CD14-positive monocyte (primary cell): ENCODE data around the gene BCL10. TPM values are rescaled to one million over a fixed set of nuclear protein-coding genes. Genes with fewer than 3 reads are reported as not detected.

Source experiments
- DNase-seq, 3 donors: peaks; one replicate each; pipeline ENCODE4 v3.0.0-alpha.2; 2011 to 2022
- H2AFZ ChIP-seq: 2 replicates; pipeline ENCODE4 v1.6.0; 2012; ENCODE audit warnings: mild to moderate bottlenecking, low read depth, low read length, inconsistent platforms; ENCODE audit not compliant: insufficient read depth, poor library complexity, severe bottlenecking
- H3K27ac ChIP-seq, 2 donors: 1 replicate in 1 of 2; 2 replicates in 1 of 2; pipeline ENCODE4 v1.5.1; 2012 to 2013; ENCODE audit warnings: low read length in 2 of 2, control low read depth in 1 of 2, inconsistent platforms in 1 of 2, low read depth in 1 of 2, mild to moderate bottlenecking in 1 of 2
- H3K27me3 ChIP-seq, 2 donors: one replicate each; pipeline versions ENCODE4 v1.6.0 to v1.6.1; 2011 to 2013; ENCODE audit warnings: low read length in 2 of 2; ENCODE audit not compliant: control insufficient read depth in 2 of 2, insufficient read depth in 2 of 2
- H3K36me3 ChIP-seq, 2 donors: replicated peaks in 1 of 2; 1 replicate in 1 of 2; 2 replicates in 1 of 2; pipeline versions ENCODE4 v1.5.1 to v1.6.1; 2012 to 2013; ENCODE audit warnings: low read length in 2 of 2, control low read depth in 1 of 2, inconsistent platforms in 1 of 2, mild to moderate bottlenecking in 1 of 2; ENCODE audit not compliant: insufficient read depth in 2 of 2, control insufficient read depth in 1 of 2
- H3K4me1 ChIP-seq, 2 donors: 1 replicate in 1 of 2; 2 replicates in 1 of 2; pipeline versions ENCODE4 v1.5.1 to v1.6.1; 2012 to 2013; ENCODE audit warnings: low read length in 2 of 2, control low read depth in 1 of 2, inconsistent platforms in 1 of 2, mild to moderate bottlenecking in 1 of 2, moderate library complexity in 1 of 2; ENCODE audit not compliant: insufficient read depth in 2 of 2, control insufficient read depth in 1 of 2
- H3K4me2 ChIP-seq: replicated peaks from 2 replicates; pipeline ENCODE3; 2012; ENCODE audit warnings: low read length, moderate library complexity, mild to moderate bottlenecking; ENCODE audit not compliant: poor library complexity, severe bottlenecking; ENCODE audit errors: extremely low read depth
- H3K4me3 ChIP-seq, 3 experiments: fragments of 200-600 bp in 1 of 3; sonication (generic) in 1 of 3; replicated peaks in 1 of 3; 1 replicate in 2 of 3; 2 replicates in 1 of 3; pipeline ENCODE4 v1.5.1; 2011 to 2013; ENCODE audit warnings: low read length in 3 of 3, mild to moderate bottlenecking in 3 of 3, control low read depth in 2 of 3, low read depth in 2 of 3, inconsistent platforms in 1 of 3, moderate library complexity in 1 of 3
- H3K79me2 ChIP-seq: 2 replicates; pipeline ENCODE4 v1.6.0; 2012; ENCODE audit warnings: mild to moderate bottlenecking, control low read depth, inconsistent platforms, low read length, moderate library complexity; ENCODE audit not compliant: insufficient read depth
- H3K9ac ChIP-seq: 2 replicates; pipeline ENCODE4 v1.6.0; 2017; ENCODE audit warnings: low read length, mild to moderate bottlenecking; ENCODE audit not compliant: insufficient read depth, poor library complexity, severe bottlenecking
- H3K9me3 ChIP-seq, 2 donors: replicated peaks in 1 of 2; 1 replicate in 1 of 2; 2 replicates in 1 of 2; pipeline versions ENCODE4 v1.5.1 to v1.6.1; 2012 to 2013; ENCODE audit warnings: low read length in 2 of 2, control low read depth in 1 of 2; ENCODE audit not compliant: control insufficient read depth in 1 of 2, insufficient read depth in 1 of 2
- H4K20me1 ChIP-seq: 2 replicates; pipeline ENCODE4 v1.6.0; 2012; ENCODE audit warnings: mild to moderate bottlenecking, low read length, control low read depth, moderate library complexity; ENCODE audit not compliant: insufficient read depth
- H3K27ac Mint-ChIP-seq, 7 donors: one replicate each; pipeline ENCODE4 v1.8.0; 2020; ENCODE audit warnings: mild to moderate bottlenecking in 7 of 7, mixed read lengths in 7 of 7, moderate library complexity in 6 of 7, inconsistent platforms in 2 of 7
- H3K27me3 Mint-ChIP-seq, 3 donors: one replicate each; pipeline ENCODE4 v1.8.0; 2021 to 2022; ENCODE audit warnings: low read depth in 3 of 3, mild to moderate bottlenecking in 3 of 3, mixed read lengths in 3 of 3, moderate library complexity in 3 of 3, inconsistent platforms in 1 of 3
- H3K36me3 Mint-ChIP-seq, 2 donors: one replicate each; pipeline ENCODE4 v1.8.0; 2020; ENCODE audit warnings: mixed read lengths in 2 of 2, inconsistent platforms in 1 of 2, mild to moderate bottlenecking in 1 of 2
- H3K4me1 Mint-ChIP-seq: one replicate; pipeline ENCODE4 v1.8.0; 2020; ENCODE audit warnings: mild to moderate bottlenecking, mixed read lengths
- H3K4me3 Mint-ChIP-seq, 2 donors: one replicate each; pipeline ENCODE4 v1.8.0; 2020; ENCODE audit warnings: mild to moderate bottlenecking in 2 of 2, mixed read lengths in 2 of 2, moderate library complexity in 1 of 2
- H3K9me3 Mint-ChIP-seq, 7 donors: one replicate each; pipeline ENCODE4 v1.8.0; 2020 to 2022; ENCODE audit warnings: mixed read lengths in 7 of 7, mild to moderate bottlenecking in 6 of 7, moderate library complexity in 6 of 7, inconsistent platforms in 2 of 7
- WGBS: methylation state at CpG from one replicate; pipeline ENCODE4 v1.1.5; 2013; ENCODE audit warnings: missing lambda C conversion rate; ENCODE audit not compliant: insufficient coverage; 5-methylcytosine and 5-hydroxymethylcytosine counted together
- intact Hi-C, 2 donors: fragments of 100-400 bp; cut with micrococcal nuclease; formaldehyde crosslinking; loops; one replicate each; pipeline versions ENCODE4 v1.15.0 to v1.15.1; 2023
- polyA plus RNA-seq, 3 donors: library from polyadenylated mRNA; depleted of rRNA in 1 of 3; unstranded in 2 of 3; stranded (reverse) in 1 of 3; fragments of 300-500 nt in 2 of 3; fragments of >200 nt in 1 of 3; fragmentation: Illumina TruSeq in 2 of 3; gene quantifications; 1 replicate in 2 of 3; 2 replicates in 1 of 3; pipeline ENCODE4 v1.2.3, GENCODE V29; 2012 to 2021
- TF ChIP-seq, protein P1 (sequence below): fragments of 200-600 bp; IDR thresholded peaks from one replicate; pipeline ENCODE4 v1.8.0; 2022; ENCODE audit warnings: antibody characterized with exemption, mild to moderate bottlenecking

The BCL10 gene
- polyA plus RNA-seq, 3 donors = 22.7 to 27.9 (median 26.9) TPM

DNA sequence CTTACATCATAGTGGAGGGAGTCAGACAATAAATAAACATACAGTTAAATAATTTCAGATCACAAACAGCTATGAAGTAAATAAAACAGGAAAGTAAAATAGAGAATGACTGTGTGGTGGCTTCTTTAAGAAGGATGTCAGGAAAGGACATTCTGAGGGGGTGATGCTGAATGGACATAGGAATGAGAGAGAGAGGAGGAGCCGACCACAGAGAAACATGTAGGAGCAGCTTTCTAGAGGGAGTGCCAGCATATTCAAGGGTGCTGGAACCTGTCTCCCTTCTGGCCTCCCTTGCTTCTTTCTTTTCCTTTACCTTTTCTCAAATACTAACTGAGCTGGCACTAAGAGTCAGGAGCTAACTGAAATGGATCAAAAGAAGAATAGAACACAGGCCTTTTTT, 20.5 kb upstream of the BCL10 start:
- Mint-ChIP-seq H3K27ac (no peak overlapping the region), H3K4me1 (no peaks in the 10 kb centered on the region), H3K4me3 (no peak overlapping the region), H3K9me3 (peaks cover 0 to 4% (median 0%) of the 10 kb centered on the region in 7 donors), H3K36me3 (no peaks in the 10 kb centered on the region), H3K27me3 (peaks cover 0 to 4% (median 2%) of the 10 kb centered on the region in 3 donors)
- Histone ChIP-seq H3K9ac (no peak overlapping the region), H3K79me2 (no peaks in the 10 kb centered on the region), H3K9me3 (no peaks in the 10 kb centered on the region), H3K27ac (no peak overlapping the region), H3K4me2 (no peak overlapping the region), H2AFZ (no peak overlapping the region), H3K27me3 (no peaks in the 10 kb centered on the region), H3K4me3 (no peak overlapping the region), H4K20me1 (no peaks in the 10 kb centered on the region), H3K4me1 (no peaks in the 10 kb centered on the region), H3K36me3 (no peaks in the 10 kb centered on the region)
- no CpG with 5 or more reads among the region's 1 CpG for WGBS
- TF ChIP-seq, protein P1, sequence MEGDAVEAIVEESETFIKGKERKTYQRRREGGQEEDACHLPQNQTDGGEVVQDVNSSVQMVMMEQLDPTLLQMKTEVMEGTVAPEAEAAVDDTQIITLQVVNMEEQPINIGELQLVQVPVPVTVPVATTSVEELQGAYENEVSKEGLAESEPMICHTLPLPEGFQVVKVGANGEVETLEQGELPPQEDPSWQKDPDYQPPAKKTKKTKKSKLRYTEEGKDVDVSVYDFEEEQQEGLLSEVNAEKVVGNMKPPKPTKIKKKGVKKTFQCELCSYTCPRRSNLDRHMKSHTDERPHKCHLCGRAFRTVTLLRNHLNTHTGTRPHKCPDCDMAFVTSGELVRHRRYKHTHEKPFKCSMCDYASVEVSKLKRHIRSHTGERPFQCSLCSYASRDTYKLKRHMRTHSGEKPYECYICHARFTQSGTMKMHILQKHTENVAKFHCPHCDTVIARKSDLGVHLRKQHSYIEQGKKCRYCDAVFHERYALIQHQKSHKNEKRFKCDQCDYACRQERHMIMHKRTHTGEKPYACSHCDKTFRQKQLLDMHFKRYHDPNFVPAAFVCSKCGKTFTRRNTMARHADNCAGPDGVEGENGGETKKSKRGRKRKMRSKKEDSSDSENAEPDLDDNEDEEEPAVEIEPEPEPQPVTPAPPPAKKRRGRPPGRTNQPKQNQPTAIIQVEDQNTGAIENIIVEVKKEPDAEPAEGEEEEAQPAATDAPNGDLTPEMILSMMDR = no peak
- intact Hi-C loops = no loop called here
- no peak for DNase-seq

DNA sequence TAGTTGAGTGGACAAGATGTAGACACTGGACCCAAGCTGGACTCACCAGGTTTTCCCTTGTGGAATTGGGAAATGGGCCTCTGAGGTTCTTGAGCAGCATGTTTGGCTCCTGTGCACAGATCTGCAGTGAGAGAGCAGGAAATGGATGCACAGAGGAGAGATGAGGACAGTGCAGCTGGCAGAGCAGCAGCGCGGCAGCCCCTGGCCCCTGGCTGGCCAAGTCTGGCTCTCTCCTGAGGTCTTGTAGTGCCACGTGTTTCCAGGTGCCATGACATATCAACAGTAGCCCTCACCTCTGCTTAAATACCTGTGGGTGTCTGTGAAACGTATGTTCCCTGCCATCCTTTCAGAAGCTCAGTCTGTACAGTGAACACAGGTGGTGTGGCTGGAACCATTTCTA, 19.2 kb upstream of the BCL10 start:
- no peaks in the 10 kb centered on the region for H3K27me3 ChIP-seq
- Mint-ChIP-seq H3K4me1 (no peaks in the 10 kb centered on the region), H3K27ac (no peak overlapping the region), H3K27me3 (peaks cover 0 to 4% (median 2%) of the 10 kb centered on the region in 3 donors), H3K9me3 (peaks cover 0 to 4% (median 0%) of the 10 kb centered on the region in 7 donors), H3K4me3 (no peak overlapping the region), H3K36me3 (no peaks in the 10 kb centered on the region)
- H4K20me1 ChIP-seq = no peaks in the 10 kb centered on the region
- no peaks in the 10 kb centered on the region for H3K4me1 ChIP-seq
- no peak for DNase-seq
- TF ChIP-seq, protein P1 = no peak
- no peak overlapping the region for H3K9ac ChIP-seq
- intact Hi-C loops = no loop called here
- WGBS = 100% methylated on average over 4 of the region's 4 CpGs
- no peak overlapping the region for H2AFZ ChIP-seq
- H3K9me3 ChIP-seq = no peaks in the 10 kb centered on the region
- no peak overlapping the region for H3K4me2 ChIP-seq
- no peak overlapping the region for H3K4me3 ChIP-seq
- H3K36me3 ChIP-seq = no peaks in the 10 kb centered on the region
- H3K79me2 ChIP-seq = no peaks in the 10 kb centered on the region
- H3K27ac ChIP-seq = no peak overlapping the region
